ENCODE data around the gene CDHR1. TPM values are rescaled to one million over a fixed set of nuclear protein-coding genes. Genes with fewer than 3 reads are reported as not detected.
A peak's percentile ranks its signal among the peaks of the same experiment; 100 is the strongest.

Gene CDHR1
- polyA plus RNA-seq, 1 of the 3 experiments (the other 2 are of a cell fraction): 0.02 TPM

DNA sequence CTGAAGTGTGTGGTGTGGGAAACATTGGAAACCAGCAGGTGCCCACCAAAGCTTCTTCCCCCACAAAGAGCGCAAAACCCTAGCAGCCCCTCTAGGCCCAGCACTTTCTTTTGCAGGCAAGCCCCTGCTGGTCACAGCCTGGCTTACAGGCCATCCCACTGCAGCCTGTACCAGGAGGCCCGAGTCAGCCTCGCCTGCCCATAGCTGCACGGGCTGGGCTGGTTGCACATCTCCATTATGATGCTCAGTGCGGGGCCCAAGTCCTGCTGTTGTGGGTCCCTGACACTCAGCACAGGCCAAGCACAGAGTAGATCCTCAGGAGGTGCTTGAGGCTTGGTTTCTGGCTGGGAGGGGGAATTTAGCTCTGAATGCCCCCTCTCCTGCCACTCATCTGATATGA lies 8.0 kb downstream of the CDHR1 start (continued):
- TF ChIP-seq GABPA (IDR thresholded peaks at IDR 0.05; ENCODE audit: low read depth): no peak

DNA sequence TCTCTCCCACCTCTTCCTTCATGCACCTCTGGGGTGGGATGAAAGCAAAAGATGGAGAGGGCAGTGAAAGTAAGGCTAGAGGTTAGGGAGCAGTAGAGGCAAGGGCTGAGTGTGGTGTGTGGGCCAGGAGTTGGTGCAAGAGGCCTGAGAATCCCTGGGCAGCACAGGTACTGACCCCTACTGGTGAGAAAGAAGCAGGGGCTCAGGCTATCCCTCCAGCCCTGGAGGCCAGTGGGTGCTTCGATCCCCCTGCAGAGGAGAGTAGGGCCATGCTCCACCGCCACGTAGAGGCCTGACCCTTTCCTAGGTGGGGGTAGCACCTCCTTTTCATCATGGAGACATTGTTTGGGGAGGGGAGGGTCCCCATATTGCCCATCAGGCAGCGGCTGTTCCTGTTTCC lies 9.8 kb downstream of the CDHR1 start:
- Histone ChIP-seq H3F3A (replicated peaks; ENCODE audit: insufficient read depth) (no peaks in the 10 kb centered on the region), H3K4me1 (ENCODE audit: control insufficient read depth in 1 of 2, insufficient read depth in 2 of 2, low read depth in 1 of 2, low read length in 1 of 2) (no peaks in the 10 kb centered on the region), H3K27ac (ENCODE audit: low read depth in 2 of 2, low read length in 1 of 2) (no peak overlapping the region), H4K20me1 (ENCODE audit: insufficient read depth) (no peaks in the 10 kb centered on the region), H3K36me3 (replicated peaks in 1 of 2; ENCODE audit: control insufficient read depth in 1 of 2, insufficient read depth in 2 of 2, low read length in 1 of 2) (no peaks in the 10 kb centered on the region), H3K4me2 (no peak overlapping the region), H3K9me2 (no peaks in the 10 kb centered on the region), H3K79me2 (ENCODE audit: insufficient read depth) (no peaks in the 10 kb centered on the region), H3K4me3 (ENCODE audit: low read depth in 2 of 2, low read length in 1 of 2) (no peak overlapping the region), H3K27me3 (ENCODE audit: insufficient read depth) (no peaks in the 10 kb centered on the region), H3K9ac (no peak overlapping the region), H3K9me3 (no peaks in the 10 kb centered on the region), H2AFZ (ENCODE audit: low read depth) (no peak overlapping the region)
- peak; percentile 49 for DNase-seq
- TF ChIP-seq, protein P1, sequence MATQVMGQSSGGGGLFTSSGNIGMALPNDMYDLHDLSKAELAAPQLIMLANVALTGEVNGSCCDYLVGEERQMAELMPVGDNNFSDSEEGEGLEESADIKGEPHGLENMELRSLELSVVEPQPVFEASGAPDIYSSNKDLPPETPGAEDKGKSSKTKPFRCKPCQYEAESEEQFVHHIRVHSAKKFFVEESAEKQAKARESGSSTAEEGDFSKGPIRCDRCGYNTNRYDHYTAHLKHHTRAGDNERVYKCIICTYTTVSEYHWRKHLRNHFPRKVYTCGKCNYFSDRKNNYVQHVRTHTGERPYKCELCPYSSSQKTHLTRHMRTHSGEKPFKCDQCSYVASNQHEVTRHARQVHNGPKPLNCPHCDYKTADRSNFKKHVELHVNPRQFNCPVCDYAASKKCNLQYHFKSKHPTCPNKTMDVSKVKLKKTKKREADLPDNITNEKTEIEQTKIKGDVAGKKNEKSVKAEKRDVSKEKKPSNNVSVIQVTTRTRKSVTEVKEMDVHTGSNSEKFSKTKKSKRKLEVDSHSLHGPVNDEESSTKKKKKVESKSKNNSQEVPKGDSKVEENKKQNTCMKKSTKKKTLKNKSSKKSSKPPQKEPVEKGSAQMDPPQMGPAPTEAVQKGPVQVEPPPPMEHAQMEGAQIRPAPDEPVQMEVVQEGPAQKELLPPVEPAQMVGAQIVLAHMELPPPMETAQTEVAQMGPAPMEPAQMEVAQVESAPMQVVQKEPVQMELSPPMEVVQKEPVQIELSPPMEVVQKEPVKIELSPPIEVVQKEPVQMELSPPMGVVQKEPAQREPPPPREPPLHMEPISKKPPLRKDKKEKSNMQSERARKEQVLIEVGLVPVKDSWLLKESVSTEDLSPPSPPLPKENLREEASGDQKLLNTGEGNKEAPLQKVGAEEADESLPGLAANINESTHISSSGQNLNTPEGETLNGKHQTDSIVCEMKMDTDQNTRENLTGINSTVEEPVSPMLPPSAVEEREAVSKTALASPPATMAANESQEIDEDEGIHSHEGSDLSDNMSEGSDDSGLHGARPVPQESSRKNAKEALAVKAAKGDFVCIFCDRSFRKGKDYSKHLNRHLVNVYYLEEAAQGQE (IDR thresholded peaks at IDR 0.05; ENCODE audit: low read depth, low read length): no peak
- TF ChIP-seq RAD21 (IDR thresholded peaks at IDR 0.05; ENCODE audit: low read length) (peak; percentile 14; the same call in 1 of the 2 replicates), SMC3 (IDR thresholded peaks at IDR 0.05; ENCODE audit: low read depth, low read length) (no peak), EP300 (IDR thresholded peaks at IDR 0.05; ENCODE audit: borderline replicate concordance in 1 of 2, low read depth in 1 of 2, low read length in 1 of 2) (no peak), JUND (IDR thresholded peaks at IDR 0.05) (no peak), POLR2AphosphoS5 (IDR thresholded peaks at IDR 0.05; ENCODE audit: low read depth, low read length) (no peak), NFIC (IDR thresholded peaks at IDR 0.05; ENCODE audit: borderline replicate concordance) (no peak), MXI1 (IDR thresholded peaks at IDR 0.05; ENCODE audit: low read depth, low read length) (no peak), RCOR1 (IDR thresholded peaks at IDR 0.05; ENCODE audit: low read length) (no peak)
- TF ChIP-seq, protein P2, sequence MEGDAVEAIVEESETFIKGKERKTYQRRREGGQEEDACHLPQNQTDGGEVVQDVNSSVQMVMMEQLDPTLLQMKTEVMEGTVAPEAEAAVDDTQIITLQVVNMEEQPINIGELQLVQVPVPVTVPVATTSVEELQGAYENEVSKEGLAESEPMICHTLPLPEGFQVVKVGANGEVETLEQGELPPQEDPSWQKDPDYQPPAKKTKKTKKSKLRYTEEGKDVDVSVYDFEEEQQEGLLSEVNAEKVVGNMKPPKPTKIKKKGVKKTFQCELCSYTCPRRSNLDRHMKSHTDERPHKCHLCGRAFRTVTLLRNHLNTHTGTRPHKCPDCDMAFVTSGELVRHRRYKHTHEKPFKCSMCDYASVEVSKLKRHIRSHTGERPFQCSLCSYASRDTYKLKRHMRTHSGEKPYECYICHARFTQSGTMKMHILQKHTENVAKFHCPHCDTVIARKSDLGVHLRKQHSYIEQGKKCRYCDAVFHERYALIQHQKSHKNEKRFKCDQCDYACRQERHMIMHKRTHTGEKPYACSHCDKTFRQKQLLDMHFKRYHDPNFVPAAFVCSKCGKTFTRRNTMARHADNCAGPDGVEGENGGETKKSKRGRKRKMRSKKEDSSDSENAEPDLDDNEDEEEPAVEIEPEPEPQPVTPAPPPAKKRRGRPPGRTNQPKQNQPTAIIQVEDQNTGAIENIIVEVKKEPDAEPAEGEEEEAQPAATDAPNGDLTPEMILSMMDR (IDR thresholded peaks at IDR 0.05): peak; percentile 36
- TF ChIP-seq, protein P3, sequence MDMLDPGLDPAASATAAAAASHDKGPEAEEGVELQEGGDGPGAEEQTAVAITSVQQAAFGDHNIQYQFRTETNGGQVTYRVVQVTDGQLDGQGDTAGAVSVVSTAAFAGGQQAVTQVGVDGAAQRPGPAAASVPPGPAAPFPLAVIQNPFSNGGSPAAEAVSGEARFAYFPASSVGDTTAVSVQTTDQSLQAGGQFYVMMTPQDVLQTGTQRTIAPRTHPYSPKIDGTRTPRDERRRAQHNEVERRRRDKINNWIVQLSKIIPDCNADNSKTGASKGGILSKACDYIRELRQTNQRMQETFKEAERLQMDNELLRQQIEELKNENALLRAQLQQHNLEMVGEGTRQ (IDR thresholded peaks at IDR 0.05; ENCODE audit: borderline replicate concordance, low read depth, low read length): no peak
- TF ChIP-seq, protein P4, sequence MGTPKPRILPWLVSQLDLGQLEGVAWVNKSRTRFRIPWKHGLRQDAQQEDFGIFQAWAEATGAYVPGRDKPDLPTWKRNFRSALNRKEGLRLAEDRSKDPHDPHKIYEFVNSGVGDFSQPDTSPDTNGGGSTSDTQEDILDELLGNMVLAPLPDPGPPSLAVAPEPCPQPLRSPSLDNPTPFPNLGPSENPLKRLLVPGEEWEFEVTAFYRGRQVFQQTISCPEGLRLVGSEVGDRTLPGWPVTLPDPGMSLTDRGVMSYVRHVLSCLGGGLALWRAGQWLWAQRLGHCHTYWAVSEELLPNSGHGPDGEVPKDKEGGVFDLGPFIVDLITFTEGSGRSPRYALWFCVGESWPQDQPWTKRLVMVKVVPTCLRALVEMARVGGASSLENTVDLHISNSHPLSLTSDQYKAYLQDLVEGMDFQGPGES (IDR thresholded peaks at IDR 0.05; ENCODE audit: low read depth, low read length): no peak
- no CpG with 5 or more reads among the region's 4 CpGs for WGBS (ENCODE audit: low lambda C conversion rate)
- ChIA-PET POLR2A (no interaction called here), CTCF (interaction anchor here (1.5 to 5.6 kb wide), 3 partner anchors 10 to 63 kb away, joined by 5 to 72 read pairs (median 34); partner anchors contain the start of gene CDHR1)

Data from SK-N-SH (cell line).